HCT116 (cell line): ENCODE results near the gene PKNOX2. TPM values are rescaled to one million over a fixed set of nuclear protein-coding genes. Genes with fewer than 3 reads are reported as not detected.

Source experiments
- ATAC-seq: fragments of 200-7000 bp; cut with Tn5 transposase; 2 replicates; pipeline ENCODE4 v1.9.1; 2020; ENCODE audit warnings: mild to moderate bottlenecking, moderate library complexity
- BruUV-seq: library from RNA; stranded (reverse); fragments of 400-500 nt; replicated peaks from 2 replicates; lab custom pipeline; 2021; lab: Mats Ljungman, UMichigan
- CTCF ChIA-PET: fragments of 300-600 bp; sonication (Branson Sonifier 250); formaldehyde crosslinking; loops from one replicate; lab custom pipeline; 2021; ENCODE audit warnings: antibody characterized with exemption; lab: Charles Lee
- POLR2A ChIA-PET: fragments of 300-600, 350-600 bp; sonication (Branson Sonifier 250); formaldehyde crosslinking; loops from one replicate; lab custom pipeline; 2021; ENCODE audit warnings: antibody characterized with exemption; lab: Charles Lee
- RAD21 ChIA-PET, 2 experiments: fragments of 300-600 bp; sonication (Branson Sonifier 250); formaldehyde crosslinking; loops; one replicate each; lab custom pipeline; 2023; ENCODE audit warnings: low total read pairs in 2 of 2; ENCODE audit not compliant: uncharacterized antibody in 2 of 2, unreplicated experiment in 2 of 2, low non-redundant PET in 1 of 2; lab: Charles Lee
- DNase-seq: peaks from one replicate; pipeline ENCODE4 v3.0.0-alpha.2; 2010; ENCODE audit warnings: low read depth, low spot score
- H2AFZ ChIP-seq: fragments of 200-600 bp; shearing (Covaris generic), sonication (generic); 2 replicates; pipeline ENCODE4 v1.6.1; 2017; ENCODE audit warnings: low read depth, mixed run types, mixed read lengths, antibody characterized with exemption, low read length; ENCODE audit not compliant: poor library complexity, severe bottlenecking
- H3K27ac ChIP-seq: 2 replicates; pipeline ENCODE4 v1.5.1; 2012; ENCODE audit warnings: low read depth, low read length
- H3K27me3 ChIP-seq: fragments of 200-600 bp; sonication (generic); 2 replicates; pipeline ENCODE4 v1.6.1; 2016; ENCODE audit warnings: mixed run types, low read length, mixed read lengths; ENCODE audit not compliant: insufficient read depth
- H3K36me3 ChIP-seq, 2 experiments: fragments of 200-500 bp in 1 of 2; fragments of 200-600 bp in 1 of 2; sonication (Bioruptor generic) in 1 of 2; sonication (generic) in 1 of 2; 2 replicates each; pipeline versions ENCODE4 v1.5.1 to v1.6.1; 2014 to 2016; ENCODE audit warnings: low read length in 2 of 2, inconsistent platforms in 1 of 2, mixed read lengths in 1 of 2, mixed run types in 1 of 2; ENCODE audit not compliant: insufficient read depth in 2 of 2, control insufficient read depth in 1 of 2
- H3K4me1 ChIP-seq, 2 experiments: fragments of 200-600 bp in 1 of 2; sonication (generic) in 1 of 2; 2 replicates each; pipeline versions ENCODE4 v1.5.1 to v1.6.1; 2012 to 2017; ENCODE audit warnings: low read length in 2 of 2, inconsistent platforms in 1 of 2, mild to moderate bottlenecking in 1 of 2, mixed read lengths in 1 of 2, mixed run types in 1 of 2, moderate library complexity in 1 of 2; ENCODE audit not compliant: insufficient read depth in 2 of 2, control insufficient read depth in 1 of 2
- H3K4me2 ChIP-seq: fragments of 200-600 bp; sonication (generic); 2 replicates; pipeline ENCODE4 v1.6.1; 2017; ENCODE audit warnings: mixed run types, low read length, mixed read lengths
- H3K4me3 ChIP-seq, 2 experiments: fragments of 200-600 bp in 1 of 2; sonication (generic) in 1 of 2; replicated peaks in 1 of 2; 2 replicates each; pipeline ENCODE4 v1.5.1; 2011 to 2016; ENCODE audit warnings: low read length in 2 of 2, control low read depth in 1 of 2, low read depth in 1 of 2, mild to moderate bottlenecking in 1 of 2, mixed read lengths in 1 of 2, mixed run types in 1 of 2
- H3K79me2 ChIP-seq: fragments of 200-600 bp; sonication (generic); 2 replicates; pipeline ENCODE4 v1.6.1; 2017; ENCODE audit warnings: mild to moderate bottlenecking, mixed run types, low read length, moderate library complexity, mixed read lengths; ENCODE audit not compliant: insufficient read depth
- H3K9ac ChIP-seq: fragments of 200-600 bp; sonication (generic); 2 replicates; pipeline ENCODE4 v1.6.1; 2016; ENCODE audit warnings: low read length, mixed read lengths
- H3K9me2 ChIP-seq: fragments of 200-600 bp; sonication (generic), shearing (Covaris generic); 2 replicates; pipeline ENCODE4 v1.6.1; 2017; ENCODE audit warnings: mixed run types, mild to moderate bottlenecking, moderate library complexity; ENCODE audit not compliant: insufficient read depth
- H3K9me3 ChIP-seq, 2 experiments: fragments of 200-500 bp in 1 of 2; fragments of 200-600 bp in 1 of 2; sonication (Bioruptor generic) in 1 of 2; sonication (generic) in 1 of 2; 2 replicates each; pipeline ENCODE4 v1.6.1; 2014 to 2017; ENCODE audit warnings: low read length in 2 of 2, mixed read lengths in 2 of 2, inconsistent platforms in 1 of 2, low read depth in 1 of 2, mild to moderate bottlenecking in 1 of 2, mixed run types in 1 of 2, moderate library complexity in 1 of 2; ENCODE audit not compliant: control insufficient read depth in 1 of 2, insufficient read depth in 1 of 2
- H4K20me1 ChIP-seq: fragments of 200-600 bp; sonication (generic), shearing (Covaris generic); 2 replicates; pipeline ENCODE4 v1.6.1; 2017; ENCODE audit warnings: mixed run types, mild to moderate bottlenecking, moderate library complexity; ENCODE audit not compliant: insufficient read depth
- ATF3 ChIP-seq: IDR thresholded peaks from 2 replicates; pipeline ENCODE4 v1.6.1; 2012
- CBX3 ChIP-seq: IDR thresholded peaks from 2 replicates; pipeline ENCODE4 v1.6.1; 2012; ENCODE audit warnings: low read depth
- CEBPB ChIP-seq: IDR thresholded peaks from 2 replicates; pipeline ENCODE4 v1.6.1; 2012; ENCODE audit warnings: low read depth
- EGR1 ChIP-seq: IDR thresholded peaks from 2 replicates; pipeline ENCODE4 v1.6.1; 2012; ENCODE audit warnings: low read depth
- ELF1 ChIP-seq: IDR thresholded peaks from 2 replicates; pipeline ENCODE4 v1.6.1; 2012; ENCODE audit warnings: low read depth, borderline replicate concordance
- EZH2 ChIP-seq: fragments of 200-600 bp; sonication (generic); IDR thresholded peaks from 2 replicates; pipeline ENCODE4 v1.6.1; 2017; ENCODE audit warnings: antibody characterized with exemption, mixed run types
- EZH2phosphoT487 ChIP-seq: fragments of 200-600 bp; IDR thresholded peaks from 2 replicates; pipeline ENCODE4 v1.6.1; 2018; ENCODE audit warnings: antibody characterized with exemption, borderline replicate concordance
- FOSL1 ChIP-seq: IDR thresholded peaks from 2 replicates; pipeline ENCODE4 v1.6.1; 2012; ENCODE audit warnings: low read depth
- MAX ChIP-seq: IDR thresholded peaks from 2 replicates; pipeline ENCODE4 v1.6.1; 2012
- POLR2A ChIP-seq: IDR thresholded peaks from 2 replicates; pipeline ENCODE4 v1.7.0; 2011; ENCODE audit warnings: borderline replicate concordance; ENCODE audit not compliant: insufficient read depth, insufficient read length; ENCODE audit errors: extremely low read depth
- POLR2AphosphoS5 ChIP-seq: IDR thresholded peaks from 2 replicates; pipeline ENCODE4 v1.6.1; 2011; ENCODE audit warnings: mild to moderate bottlenecking, low read depth, low read length, moderate library complexity
- RAD21 ChIP-seq: IDR thresholded peaks from 2 replicates; pipeline ENCODE4 v1.6.1; 2012; ENCODE audit warnings: low read depth, mild to moderate bottlenecking
- REST ChIP-seq: IDR thresholded peaks from 2 replicates; pipeline ENCODE4 v1.6.1; 2012; ENCODE audit warnings: low read depth
- SIN3A ChIP-seq: IDR thresholded peaks from 2 replicates; pipeline ENCODE4 v1.6.1; 2012; ENCODE audit warnings: low read depth
- SP1 ChIP-seq: IDR thresholded peaks from 2 replicates; pipeline ENCODE4 v1.6.1; 2012; ENCODE audit warnings: low read depth
- SRF ChIP-seq: IDR thresholded peaks from 2 replicates; pipeline ENCODE4 v1.6.1; 2012; ENCODE audit warnings: low read depth
- YY1 ChIP-seq: IDR thresholded peaks from 2 replicates; pipeline ENCODE4 v1.6.1; 2011; ENCODE audit warnings: low read length, low read depth, moderate library complexity, mild to moderate bottlenecking; ENCODE audit not compliant: insufficient replicate concordance; ENCODE audit errors: extremely low read depth
- ZFX ChIP-seq: fragments of 450-650 bp; IDR thresholded peaks from 2 replicates; pipeline ENCODE4 v1.6.1; 2017
- ZNF274 ChIP-seq: fragments of 200-500 bp; sonication (Bioruptor generic); IDR thresholded peaks from 2 replicates; pipeline ENCODE4 v1.6.1; 2014; ENCODE audit warnings: mild to moderate bottlenecking, low read depth, low read length, inconsistent platforms
- intact Hi-C: fragments of 100-400 bp; cut with micrococcal nuclease; formaldehyde crosslinking; loops from 2 replicates; pipeline ENCODE4 v1.10.0; 2022
- total RNA-seq: library from RNA; stranded (reverse); gene quantifications from one replicate; pipeline ENCODE4 v1.2.1, GENCODE V29; 2021; ENCODE audit not compliant: unreplicated experiment
- TF ChIP-seq, protein P1 (sequence below), 3 experiments: fragments of 200-600 bp in 1 of 3; sonication (generic) in 1 of 3; IDR thresholded peaks in 2 of 3; conservative IDR thresholded peaks in 1 of 3; 2 replicates each; pipeline ENCODE4 v1.5.1; 2012 to 2017; ENCODE audit warnings: low read depth in 2 of 3, low read length in 2 of 3, antibody characterized with exemption in 1 of 3, borderline replicate concordance in 1 of 3, control low read depth in 1 of 3, mild to moderate bottlenecking in 1 of 3, mixed read lengths in 1 of 3, mixed run types in 1 of 3, moderate library complexity in 1 of 3; ENCODE audit not compliant: insufficient read depth in 1 of 3

Gene PKNOX2
- total RNA-seq, 1 experiment from 2014 or later = 0.20 TPM

DNA sequence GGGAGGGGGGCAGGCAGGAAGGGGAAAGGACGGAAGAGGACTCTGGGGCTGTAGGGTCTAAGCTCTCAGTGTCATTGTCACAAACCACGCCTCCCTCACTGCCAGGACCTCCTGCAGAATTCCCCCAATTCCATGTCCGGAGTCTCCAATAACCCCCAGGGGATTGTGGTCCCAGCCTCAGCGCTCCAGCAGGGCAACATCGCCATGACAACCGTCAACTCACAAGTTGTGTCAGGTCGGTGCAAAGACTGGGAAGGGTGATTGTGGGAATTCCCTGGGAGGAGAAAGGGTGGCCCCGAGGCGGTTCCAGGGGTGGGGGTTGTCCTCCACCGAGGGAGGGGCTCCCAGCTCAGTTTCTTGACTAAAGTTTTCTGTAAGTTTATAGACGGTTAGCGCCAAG, 245.5 kb downstream of the PKNOX2 start:
- Histone ChIP-seq H3K9me2 (no peaks in the 10 kb centered on the region), H3K9me3 (no peaks in the 10 kb centered on the region), H3K4me3 (no peak overlapping the region), H3K9ac (no peak overlapping the region), H3K4me2 (no peak overlapping the region), H3K36me3 (no peaks in the 10 kb centered on the region), H3K4me1 (peaks cover 0 to under 1% of the 10 kb centered on the region in 2 experiments; a peak in 1 of 4 replicates), H3K27ac (no peak overlapping the region), H3K79me2 (no peaks in the 10 kb centered on the region), H2AFZ (no peak overlapping the region), H4K20me1 (no peaks in the 10 kb centered on the region), H3K27me3 (peaks cover 31% of the 10 kb centered on the region)
- CTCF ChIA-PET = interaction anchor here (1.4 kb wide), 1 partner anchor 13 kb away, joined by 3 read pairs; no protein-coding TSS in a partner anchor
- DNase-seq (no peak), ATAC-seq (no peak)
- no TSS peak for BruUV-seq
- TF ChIP-seq ATF3 (no peak), CEBPB (no peak), CBX3 (no peak), EZH2 (no peak), EGR1 (no peak), REST (no peak), MAX (no peak), SIN3A (no peak), FOSL1 (no peak), SP1 (no peak), SRF (no peak), POLR2AphosphoS5 (no peak), RAD21 (no peak), EZH2phosphoT487 (no peak), ZNF274 (no peak), POLR2A (no peak), YY1 (no peak), ELF1 (no peak), ZFX (no peak)
- TF ChIP-seq, protein P1, sequence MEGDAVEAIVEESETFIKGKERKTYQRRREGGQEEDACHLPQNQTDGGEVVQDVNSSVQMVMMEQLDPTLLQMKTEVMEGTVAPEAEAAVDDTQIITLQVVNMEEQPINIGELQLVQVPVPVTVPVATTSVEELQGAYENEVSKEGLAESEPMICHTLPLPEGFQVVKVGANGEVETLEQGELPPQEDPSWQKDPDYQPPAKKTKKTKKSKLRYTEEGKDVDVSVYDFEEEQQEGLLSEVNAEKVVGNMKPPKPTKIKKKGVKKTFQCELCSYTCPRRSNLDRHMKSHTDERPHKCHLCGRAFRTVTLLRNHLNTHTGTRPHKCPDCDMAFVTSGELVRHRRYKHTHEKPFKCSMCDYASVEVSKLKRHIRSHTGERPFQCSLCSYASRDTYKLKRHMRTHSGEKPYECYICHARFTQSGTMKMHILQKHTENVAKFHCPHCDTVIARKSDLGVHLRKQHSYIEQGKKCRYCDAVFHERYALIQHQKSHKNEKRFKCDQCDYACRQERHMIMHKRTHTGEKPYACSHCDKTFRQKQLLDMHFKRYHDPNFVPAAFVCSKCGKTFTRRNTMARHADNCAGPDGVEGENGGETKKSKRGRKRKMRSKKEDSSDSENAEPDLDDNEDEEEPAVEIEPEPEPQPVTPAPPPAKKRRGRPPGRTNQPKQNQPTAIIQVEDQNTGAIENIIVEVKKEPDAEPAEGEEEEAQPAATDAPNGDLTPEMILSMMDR (IDR thresholded peaks at IDR 0.05 in 2 of 3, conservative IDR thresholded peaks at IDR 0.05 in 1 of 3; ENCODE audit: borderline replicate concordance in 1 of 3, insufficient read depth in 1 of 3, low read depth in 2 of 3, low read length in 2 of 3) = no peak
- RAD21 ChIA-PET = no interaction called here
- intact Hi-C loops = no loop called here
- POLR2A ChIA-PET = no interaction called here
